HG02759 (cell line): ENCODE measurements around the gene LNP1.
"Not testable (repeated sequence)": the region's sequence is repeated elsewhere in the genome, so short reads cannot be mapped to it uniquely, and the experiment has no call there.

Experiments used
- ATAC-seq: cut with Tn5 transposase; IDR thresholded peaks from one replicate; pipeline ENCODE4 v1.9.1; 2021; ENCODE audit warnings: mild to moderate bottlenecking, moderate library complexity; ENCODE audit not compliant: unreplicated experiment

The LNP1 gene

GRCh38 chr3:100477851-100478360, 76.6 kb downstream of the LNP1 start:
- ATAC-seq: not testable (repeated sequence)

- ATAC-seq: not testable (repeated sequence)
These were observed 77.2 kb downstream of the LNP1 start for GRCh38 chr3:100478521-100478920.

- ATAC-seq: no peak
These were observed 78.7 kb downstream of the LNP1 start for GRCh38 chr3:100480081-100480480.

GRCh38 chr3:100482176-100482575, 80.8 kb downstream of the LNP1 start:
- ATAC-seq: no peak

- no peak for ATAC-seq
These were observed 82.2 kb downstream of the LNP1 start for GRCh38 chr3:100483529-100483928.

- no peak for ATAC-seq
These were observed 85.5 kb downstream of the LNP1 start for GRCh38 chr3:100486808-100487207.

- no peak for ATAC-seq
These were observed 87.8 kb downstream of the LNP1 start for GRCh38 chr3:100489118-100489517.

- ATAC-seq: peak; percentile 99
These were observed 91.0 kb downstream of the LNP1 start, which contains the start of gene TMEM45A for GRCh38 chr3:100492059-100493006. Gene TMEM45A, plus strand, starts transcription at chr3:100492619. Its CDS starts 62,593 bp downstream, at chr3:100555212.

- ATAC-seq: peak; percentile 19
These were observed 95.4 kb downstream of the LNP1 start for GRCh38 chr3:100496711-100497261.

- ATAC-seq: no peak
These were observed 98.3 kb downstream of the LNP1 start for GRCh38 chr3:100499651-100500050.

- ATAC-seq: no peak
These were observed 99.1 kb downstream of the LNP1 start for GRCh38 chr3:100500320-100500880.

- no peak for ATAC-seq
These were observed 102.1 kb downstream of the LNP1 start for GRCh38 chr3:100503448-100503847.
